GM19043 (cell line): ENCODE data around the gene GALNT10.
A peak's percentile ranks its signal among the peaks of the same experiment; 100 is the strongest.

Experiments
- ATAC-seq: cut with Tn5 transposase; IDR thresholded peaks from one replicate; pipeline ENCODE4 v1.9.1; 2021; ENCODE audit warnings: low read depth; ENCODE audit not compliant: unreplicated experiment

The GALNT10 gene

GRCh38 chr5:154456540-154456939 is 266.0 kb downstream of the GALNT10 start:
- ATAC-seq: no peak

GRCh38 chr5:154459015-154459414 is 268.5 kb downstream of the GALNT10 start:
- no peak for ATAC-seq

- ATAC-seq: no peak
Measured at GRCh38 chr5:154460172-154460571, 269.6 kb downstream of the GALNT10 start.

- no peak for ATAC-seq
Measured at GRCh38 chr5:154461531-154461930, 271.0 kb downstream of the GALNT10 start.

GRCh38 chr5:154464438-154464837 is 273.9 kb downstream of the GALNT10 start:
- no peak for ATAC-seq

GRCh38 chr5:154465169-154465568 is 274.6 kb downstream of the GALNT10 start:
- no peak for ATAC-seq

GRCh38 chr5:154466147-154466546 is 275.6 kb downstream of the GALNT10 start:
- no peak for ATAC-seq

- no peak for ATAC-seq
Measured at GRCh38 chr5:154466671-154467070, 276.1 kb downstream of the GALNT10 start.

- peak; percentile 88 for ATAC-seq
Measured at GRCh38 chr5:154467655-154468354, 277.3 kb downstream of the GALNT10 start.

- ATAC-seq: no peak
Measured at GRCh38 chr5:154470137-154470536, 279.6 kb downstream of the GALNT10 start.
